HCEC 1CT (cell line): ENCODE data around the gene HOXC13.

Experiments used
- DNase-seq: peaks from one replicate; pipeline ENCODE4 v3.0.0-alpha.2; 2017

HOXC13 gene

GRCh38 chr12:53939141-53940108 lies 794 bp downstream of the HOXC13 start:
- DNase-seq, result no peak

DNA sequence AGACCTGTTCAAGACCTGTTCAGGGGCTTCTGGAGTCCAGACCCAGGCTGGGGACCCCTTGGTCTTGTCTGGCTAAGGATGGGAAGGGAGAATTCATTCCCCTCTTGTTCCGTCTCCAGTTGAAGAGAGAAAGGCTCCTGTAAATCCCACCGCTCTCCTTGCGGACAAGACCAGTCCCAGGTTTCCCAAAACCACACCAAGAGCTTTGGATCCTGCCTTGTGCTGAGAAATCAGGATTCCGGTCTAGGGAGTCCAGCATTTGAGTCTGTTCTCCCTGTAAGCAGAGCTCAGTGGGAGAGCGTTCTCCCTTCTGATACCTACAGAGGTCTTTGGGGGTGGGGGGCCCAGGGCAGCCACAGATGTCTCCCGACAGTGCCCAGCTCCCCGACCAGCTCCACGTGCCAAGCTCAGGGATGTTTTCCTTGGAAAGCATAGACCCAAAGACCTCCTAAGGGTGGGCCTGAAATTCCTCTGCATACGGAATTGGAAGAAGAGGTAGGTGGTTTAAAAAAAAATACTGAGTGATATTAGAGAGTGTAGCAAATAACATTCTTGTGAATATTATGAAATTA lies 1.9 kb downstream of the HOXC13 start:
- DNase-seq, result no peak

- no peak for DNase-seq
Observed at GRCh38 chr12:53941187-53941586, 2.6 kb downstream of the HOXC13 start.

- DNase-seq, result no peak
Observed at GRCh38 chr12:53941750-53942149, 3.1 kb downstream of the HOXC13 start.

- no peak for DNase-seq
Observed at GRCh38 chr12:53942467-53942997, 3.9 kb downstream of the HOXC13 start.

DNA sequence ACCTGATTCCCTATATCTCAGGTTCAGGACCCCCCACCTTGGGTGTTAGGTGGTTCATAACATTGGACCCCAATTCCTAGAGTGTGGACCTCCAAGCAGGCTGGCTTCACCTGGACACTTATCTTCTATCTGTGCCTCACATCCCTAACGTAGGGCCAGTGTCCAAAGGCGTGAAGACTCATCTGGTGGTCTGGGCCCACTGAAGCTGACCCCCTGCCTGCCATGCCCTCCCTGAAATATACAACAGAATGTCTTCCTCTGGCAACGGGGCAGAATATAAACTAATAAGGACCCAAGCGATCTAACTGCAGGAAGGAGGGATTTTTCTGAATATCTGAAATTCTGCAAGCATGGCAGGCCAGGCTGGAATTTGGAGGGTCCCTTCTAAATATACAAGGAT lies 5.6 kb downstream of the HOXC13 start:
- no peak for DNase-seq

DNA sequence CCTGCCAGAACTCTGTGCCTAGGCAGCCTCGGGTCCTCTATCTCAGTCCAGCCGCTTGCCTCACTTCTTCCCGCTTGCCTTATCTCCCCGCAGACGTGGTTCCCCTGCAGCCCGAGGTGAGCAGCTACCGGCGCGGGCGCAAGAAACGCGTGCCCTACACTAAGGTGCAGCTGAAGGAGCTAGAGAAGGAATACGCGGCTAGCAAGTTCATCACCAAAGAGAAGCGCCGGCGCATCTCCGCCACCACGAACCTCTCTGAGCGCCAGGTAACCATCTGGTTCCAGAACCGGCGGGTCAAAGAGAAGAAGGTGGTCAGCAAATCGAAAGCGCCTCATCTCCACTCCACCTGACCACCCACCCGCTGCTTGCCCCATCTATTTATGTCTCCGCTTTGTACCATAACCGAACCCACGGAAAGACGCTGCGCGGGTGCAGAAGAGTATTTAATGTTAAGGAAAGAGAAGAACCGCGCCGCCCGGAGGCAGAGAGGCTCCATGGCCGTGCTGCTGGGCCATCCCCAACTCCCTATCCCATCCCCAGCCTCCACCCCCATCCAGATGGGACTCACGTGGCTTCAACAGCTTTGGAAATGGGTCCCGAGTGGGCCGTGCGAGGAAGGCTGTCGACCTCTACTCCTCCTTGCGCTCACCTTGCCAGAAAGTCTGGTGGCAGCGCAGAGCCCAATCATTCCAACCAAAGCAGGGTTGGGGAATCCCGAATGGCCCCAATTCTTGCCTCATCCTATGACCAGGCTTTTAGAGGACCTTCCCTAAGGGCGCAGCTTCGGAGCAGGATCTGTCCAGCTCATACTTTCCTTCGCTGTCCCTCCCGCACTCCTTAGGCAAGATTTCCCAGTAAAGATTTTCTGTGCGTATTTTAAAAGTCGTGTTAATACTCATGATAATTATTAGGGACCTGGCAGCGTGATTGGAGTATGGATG lies 6.5 kb downstream of the HOXC13 start:
- no peak for DNase-seq

GRCh38 chr12:53947743-53948142 lies 9.1 kb downstream of the HOXC13 start:
- no peak for DNase-seq

DNA sequence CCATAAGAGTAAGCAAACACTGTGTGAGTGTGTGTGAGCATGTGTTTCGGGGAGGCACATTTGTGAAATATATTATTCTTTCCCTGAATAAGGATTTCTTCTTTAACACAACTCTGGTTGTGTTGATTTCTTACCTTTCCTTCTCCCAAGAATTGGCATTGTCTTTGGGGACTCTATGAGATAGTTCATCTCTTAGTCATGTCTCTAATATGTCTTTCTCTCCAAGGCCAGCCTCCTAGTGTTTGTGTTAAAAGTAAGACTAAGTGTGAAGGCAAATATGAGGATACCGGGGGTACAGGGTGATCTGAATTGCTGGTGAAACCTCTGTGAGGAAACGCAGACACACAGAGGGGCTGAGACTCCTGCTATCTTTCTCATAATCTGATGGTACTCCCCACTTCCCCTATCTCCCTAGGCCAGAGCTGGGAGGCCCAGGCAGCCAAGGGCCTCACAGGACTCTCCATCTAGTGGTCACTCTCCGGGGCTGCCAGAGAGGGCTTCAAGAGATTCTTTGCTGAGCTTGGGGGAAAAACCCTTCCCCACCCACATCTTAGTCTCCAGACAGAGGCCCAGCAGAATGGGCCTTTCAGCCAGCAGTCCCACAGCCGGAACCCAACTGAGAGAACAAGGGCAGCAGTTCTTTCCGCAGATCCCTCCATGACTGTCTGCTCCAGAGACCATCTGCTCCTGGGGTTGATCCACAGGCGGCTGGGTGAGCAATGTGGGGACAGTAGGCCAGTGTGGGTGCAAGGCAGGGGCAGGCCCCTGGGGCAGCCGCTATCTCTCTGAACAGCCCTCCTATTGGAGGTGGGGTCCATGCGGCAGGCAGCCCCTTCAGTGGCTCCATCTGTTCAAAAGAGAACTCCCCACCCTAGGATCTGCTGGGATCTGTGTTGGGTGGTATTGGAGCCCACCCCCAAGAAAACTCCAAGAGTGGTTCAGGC lies 10.3 kb downstream of the HOXC13 start:
- no peak for DNase-seq

DNA sequence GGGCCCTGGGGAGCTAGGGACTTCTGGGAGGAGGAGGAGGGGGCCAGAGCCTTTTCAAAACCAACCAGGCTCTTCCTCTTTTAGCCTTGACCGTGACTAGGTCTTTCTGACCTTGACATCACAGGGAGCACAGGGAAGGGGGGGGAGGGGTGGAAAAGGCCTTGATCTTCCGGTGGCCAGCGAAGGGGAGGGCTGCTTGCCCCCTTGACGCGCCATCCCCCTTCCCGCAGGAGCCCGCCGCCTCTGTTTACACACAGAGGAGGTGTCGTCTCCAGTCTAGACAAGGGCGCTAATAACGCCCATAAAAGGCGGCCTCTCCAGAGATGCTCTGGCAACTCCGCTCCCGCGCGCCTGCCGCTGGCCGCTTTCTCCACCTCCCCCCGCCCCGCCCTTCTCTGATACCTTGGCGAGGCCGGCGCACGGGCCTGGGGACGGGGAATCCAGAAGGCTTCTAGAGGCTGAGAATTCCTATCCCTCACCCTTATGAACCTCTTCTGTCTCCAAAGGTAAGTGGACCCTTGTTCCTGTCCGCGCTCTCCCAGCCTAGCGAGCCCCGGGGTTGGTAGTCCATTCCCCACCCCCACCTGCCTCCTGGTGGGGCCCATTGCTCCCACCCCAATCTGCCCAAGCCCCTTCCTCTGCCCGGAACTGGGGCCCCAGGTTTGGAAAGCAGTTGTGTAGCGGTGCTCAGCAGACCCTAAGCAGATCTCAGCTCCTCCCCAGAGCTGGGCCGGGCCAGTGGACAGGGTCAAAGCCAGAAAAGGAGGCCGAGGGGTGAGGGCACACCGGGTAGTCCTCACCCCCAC lies 11.2 kb downstream of the HOXC13 start:
- DNase-seq, result no peak

DNA sequence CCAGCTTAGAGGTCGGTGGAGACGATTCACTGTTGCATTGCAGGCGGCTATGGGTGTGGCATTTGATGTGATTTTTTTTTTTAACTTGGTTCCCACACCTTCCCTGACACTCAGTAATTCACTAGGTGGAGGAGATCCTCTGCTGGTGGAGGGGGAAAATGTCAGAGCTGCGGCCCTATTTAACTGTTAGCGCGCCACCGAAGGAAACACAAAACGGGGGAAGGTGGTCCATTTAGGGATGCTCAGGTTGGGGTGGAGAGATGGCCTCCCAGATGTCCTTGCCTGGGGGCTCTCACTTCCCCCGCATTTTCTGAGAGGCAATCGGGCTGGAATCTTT lies 11.8 kb downstream of the HOXC13 start:
- no peak for DNase-seq

GRCh38 chr12:53950789-53951576 lies 12.4 kb downstream of the HOXC13 start:
- no peak for DNase-seq

DNA sequence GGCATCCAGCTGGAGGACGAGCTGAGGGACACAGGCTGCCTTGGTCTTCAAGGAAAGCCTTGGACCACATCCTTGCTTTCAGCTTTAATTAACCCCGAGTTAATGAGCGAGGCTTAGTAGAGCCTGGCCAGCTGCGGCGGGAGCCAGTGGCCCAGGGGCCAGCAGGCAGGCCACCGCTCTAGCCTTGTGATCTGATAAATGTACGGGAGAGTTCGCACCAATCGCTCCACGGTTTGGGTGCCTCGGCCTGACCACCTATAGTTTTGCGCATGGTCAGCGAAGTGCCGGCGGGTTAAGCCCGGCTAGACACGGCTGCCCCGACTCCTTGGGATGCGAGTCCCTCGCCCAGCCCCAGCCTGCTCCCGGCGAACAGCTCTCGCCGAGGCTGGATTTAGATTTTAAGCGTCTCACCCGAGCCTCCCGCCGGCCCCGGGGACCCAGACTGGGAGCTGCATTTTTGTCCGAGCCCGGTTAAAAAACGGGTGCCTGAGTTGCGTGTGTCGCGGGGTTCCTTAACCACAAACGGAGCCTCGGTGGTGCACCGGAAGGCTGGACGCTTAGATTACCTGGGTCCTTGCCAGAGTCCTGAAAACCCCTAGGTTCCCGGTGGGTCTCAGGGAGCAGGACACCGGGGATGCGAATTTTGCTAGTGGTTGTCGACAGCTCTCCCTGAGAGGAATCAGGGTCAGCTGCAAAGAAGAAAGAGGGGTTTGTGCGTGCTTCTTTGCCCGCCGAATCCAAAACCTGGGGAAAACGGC lies 13.1 kb downstream of the HOXC13 start:
- DNase-seq, result no peak

- DNase-seq, result no peak
Observed at GRCh38 chr12:53952335-53952694, 13.7 kb downstream of the HOXC13 start.

DNA sequence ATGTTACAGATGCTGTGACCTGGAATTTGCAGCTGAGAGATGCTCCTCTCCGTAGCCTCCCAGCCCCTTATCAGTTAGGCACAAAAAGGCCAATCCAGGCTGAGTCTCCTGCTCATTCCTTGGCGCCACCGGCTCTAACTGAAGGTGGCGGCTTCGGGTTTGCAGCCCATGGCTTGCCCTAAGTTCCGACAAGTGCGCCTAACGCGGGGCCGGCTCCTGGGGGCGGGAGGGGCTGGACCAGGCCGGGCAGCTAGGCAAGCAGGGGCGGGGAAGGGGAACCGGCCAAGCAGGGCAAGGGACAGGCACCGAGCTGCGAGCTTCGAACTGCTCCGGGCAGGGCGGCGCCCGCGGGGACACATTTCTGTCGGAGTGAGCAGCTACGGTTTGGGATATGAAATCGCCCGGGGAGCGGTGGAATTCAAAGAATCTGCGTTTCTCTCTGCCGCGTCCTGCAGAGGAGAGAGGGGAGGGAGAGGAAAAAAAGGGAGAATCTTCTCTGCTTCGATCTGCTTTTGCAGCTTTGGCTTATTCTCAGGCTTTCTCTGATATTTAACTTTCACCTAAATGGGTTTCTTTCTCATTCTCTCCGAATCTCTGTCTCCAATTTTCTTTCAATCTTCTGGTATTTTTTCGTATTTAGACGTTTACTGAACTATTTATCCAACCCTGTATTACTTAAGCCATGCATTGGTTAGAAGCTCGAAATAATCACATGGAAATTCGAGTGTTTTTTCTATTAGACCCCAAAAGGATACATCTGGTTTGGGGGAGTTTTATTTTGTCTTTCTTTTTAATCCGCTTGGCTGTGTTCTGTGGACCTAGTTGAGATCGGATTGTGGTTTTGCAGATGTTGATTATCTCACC lies 14.5 kb downstream of the HOXC13 start:
- DNase-seq, result no peak

- no peak for DNase-seq
Observed at GRCh38 chr12:53953831-53954693, 15.4 kb downstream of the HOXC13 start.

- no peak for DNase-seq
Observed at GRCh38 chr12:53954694-53955035, 16.0 kb downstream of the HOXC13 start, which contains the start of gene HOXC12. TSS of gene HOXC12 (plus strand) at chr12:53954903. CDS start at chr12:53954930, 27 bp downstream.
